Measurements from ENCODE around the gene PLSCR1.

The PLSCR1 gene

GRCh38 chr3:146473726-146474125, 70.7 kb downstream of the PLSCR1 start:
- no peak for DNase-seq (ENCODE audit: low spot score)

DNA sequence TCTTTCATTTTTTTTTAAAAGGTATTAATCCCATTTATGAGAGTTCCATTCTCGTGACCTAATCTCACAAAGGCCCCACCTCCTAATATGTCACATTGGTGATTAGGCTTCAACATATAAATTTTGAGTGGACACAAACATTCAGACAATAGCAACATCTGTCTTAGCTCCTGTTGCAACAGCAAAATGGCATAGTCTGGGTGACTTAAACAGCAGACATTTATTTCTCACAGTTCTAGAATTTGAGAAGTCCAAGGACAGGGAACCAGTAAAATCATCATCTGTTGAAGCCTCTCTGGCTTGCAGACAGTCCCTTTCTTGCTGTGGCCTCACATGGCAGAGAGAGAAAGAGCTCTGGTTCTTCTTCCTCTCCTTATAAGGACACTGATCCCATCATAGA, 71.8 kb downstream of the PLSCR1 start:
- no peak for DNase-seq (ENCODE audit: low spot score)

GRCh38 chr3:146471012-146471411, 73.4 kb downstream of the PLSCR1 start:
- DNase-seq (ENCODE audit: low spot score), result no peak

- no peak for DNase-seq (ENCODE audit: low spot score)
Measured at GRCh38 chr3:146470425-146470990, 73.9 kb downstream of the PLSCR1 start.

- no peak for DNase-seq (ENCODE audit: low spot score)
Measured at GRCh38 chr3:146469150-146470017, 75.0 kb downstream of the PLSCR1 start, which contains the start of gene PLSCR2. PLSCR2 (minus strand) TSS chr3:146469561; CDS start chr3:146459904, 9,657 bp downstream.

- no peak for DNase-seq (ENCODE audit: low spot score)
Measured at GRCh38 chr3:146468671-146469149, 75.7 kb downstream of the PLSCR1 start.

- DNase-seq (ENCODE audit: low spot score), result no peak
Measured at GRCh38 chr3:146468234-146468633, 76.2 kb downstream of the PLSCR1 start.

DNA sequence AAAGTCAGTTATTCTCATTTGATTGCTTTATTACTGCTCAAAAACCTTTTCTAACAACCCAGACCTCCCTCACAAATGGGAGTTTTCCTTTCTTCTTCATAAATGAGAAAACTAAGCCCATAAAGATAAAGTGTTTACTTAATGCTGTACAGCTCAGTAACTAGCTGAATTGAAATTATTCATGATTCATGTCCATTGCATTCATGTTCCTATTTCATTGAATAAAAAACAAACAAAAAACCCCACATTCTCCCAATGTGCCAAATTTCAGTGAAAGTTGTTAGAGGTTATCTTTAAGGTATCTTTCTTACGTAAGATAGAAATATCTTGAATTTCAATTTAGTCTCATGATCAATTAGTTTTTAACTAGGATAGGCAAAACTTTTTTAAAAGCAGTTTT, 77.8 kb downstream of the PLSCR1 start:
- DNase-seq (ENCODE audit: low spot score), result no peak

- no peak for DNase-seq (ENCODE audit: low spot score)
Measured at GRCh38 chr3:146465693-146466465, 78.5 kb downstream of the PLSCR1 start.

Small RNA genes within 50 kb of the gene (small RNA-seq; reads per million reads assigned to genes)
- 0.03 to 0.04 reads per million in 2 experiments for gene RNU6-428P

All from SK-N-DZ (cell line).